Spleen (tissue), 11 donors: ENCODE results near the gene ATXN1. TPM values are rescaled to one million over a fixed set of nuclear protein-coding genes. Genes with fewer than 3 reads are reported as not detected.

Experiments
- DNase-seq: peaks from one replicate; pipeline ENCODE4 v3.0.0-alpha.2; 2020
- H3K27ac ChIP-seq, 8 donors: fragments of 200-600 bp; sonication (generic) in 7 of 8; 1 replicate in 4 of 8; 2 replicates in 4 of 8; pipeline versions ENCODE4 v1.5.0 to v1.8.0; 2016 to 2021; ENCODE audit warnings: inconsistent platforms in 4 of 8, mild to moderate bottlenecking in 4 of 8, moderate library complexity in 1 of 8
- H3K27me3 ChIP-seq, 7 donors: fragments of 200-600 bp; sonication (generic) in 6 of 7; replicated peaks in 1 of 7; 1 replicate in 4 of 7; 2 replicates in 3 of 7; pipeline versions ENCODE4 v1.5.0 to v1.8.0; 2016 to 2021; ENCODE audit warnings: inconsistent platforms in 3 of 7, mild to moderate bottlenecking in 1 of 7
- H3K36me3 ChIP-seq, 6 donors: fragments of 200-600 bp; sonication (generic) in 5 of 6; 1 replicate in 4 of 6; 2 replicates in 2 of 6; pipeline versions ENCODE4 v1.5.0 to v1.8.0; 2016 to 2021; ENCODE audit warnings: inconsistent platforms in 2 of 6
- H3K4me1 ChIP-seq, 6 donors: fragments of 200-600 bp; sonication (generic) in 5 of 6; 1 replicate in 3 of 6; 2 replicates in 3 of 6; pipeline versions ENCODE4 v1.5.0 to v1.8.0; 2016 to 2021; ENCODE audit warnings: inconsistent platforms in 3 of 6
- H3K4me3 ChIP-seq, 8 donors: fragments of 200-600 bp; sonication (generic) in 7 of 8; 1 replicate in 4 of 8; 2 replicates in 4 of 8; pipeline versions ENCODE4 v1.5.0 to v1.8.0; 2016 to 2021; ENCODE audit warnings: inconsistent platforms in 4 of 8, mild to moderate bottlenecking in 4 of 8, moderate library complexity in 2 of 8
- H3K9me3 ChIP-seq, 8 donors: fragments of 200-600 bp; sonication (generic) in 7 of 8; 1 replicate in 4 of 8; 2 replicates in 4 of 8; pipeline versions ENCODE4 v1.5.0 to v1.8.0; 2016 to 2021; ENCODE audit warnings: inconsistent platforms in 4 of 8
- CTCF ChIP-seq, 11 experiments: fragments of 200-600 bp in 7 of 11; fragments of 450-650 bp in 4 of 11; sonication (generic) in 4 of 11; IDR thresholded peaks in 8 of 11; conservative IDR thresholded peaks in 3 of 11; 1 replicate in 7 of 11; 2 replicates in 4 of 11; pipeline versions ENCODE4 v1.4.0 to v1.8.0; 2016 to 2021; ENCODE audit warnings: antibody characterized with exemption in 11 of 11, inconsistent platforms in 4 of 11, mild to moderate bottlenecking in 1 of 11
- POLR2A ChIP-seq, 3 donors: fragments of 450-650 bp; IDR thresholded peaks; one replicate each; pipeline ENCODE4 v1.5.1; 2017; ENCODE audit warnings: antibody characterized with exemption in 3 of 3, mild to moderate bottlenecking in 1 of 3
- POLR2AphosphoS5 ChIP-seq, 3 donors: sonication (generic); formaldehyde crosslinking; IDR thresholded peaks; one replicate each; pipeline ENCODE4 v1.5.1; 2017; ENCODE audit warnings: antibody characterized with exemption in 3 of 3
- WGBS, 5 donors: extraction: QIAGEN DNeasy Blood & Tissue Kit in 3 of 5; methylation state at CpG; one replicate each; pipeline versions ENCODE4 v1.1.5 to v1.1.7; 2013 to 2018; 5-methylcytosine and 5-hydroxymethylcytosine counted together
- intact Hi-C: fragments of 100-400 bp; cut with DNase I; formaldehyde crosslinking; loops from one replicate; pipeline ENCODE4 v1.15.0; 2023; ENCODE audit warnings: low total_unique reads
- polyA plus RNA-seq, 3 donors: library from polyadenylated mRNA; stranded (reverse); fragments of 200-250 nt; gene quantifications; one replicate each; pipeline ENCODE4 v1.2.1, GENCODE V29; 2013
- total RNA-seq, 7 donors: library from RNA; depleted of rRNA in 3 of 7; stranded (reverse); fragments of >200 nt in 3 of 7; fragmentation: NEBNext Ultra II Directional in 4 of 7; extraction: Animal tissue kit (Norgen Biotek cat#: 25700) in 4 of 7; gene quantifications; one replicate each; pipeline versions ENCODE4 v1.1.0 to v1.2.1, GENCODE V29; 2016 to 2021
- donor health status: healthy with polysubstance abuse.
- donor health status: DM: no; HTN: no; CAD: no; lungs with moderate emphysema.
- donor health status: DM: no; HTN: no; CAD: no.
- donor health status: Bipolar disorder and iron deficiency.
- donor health status: healthy.
- donor health status: DM: no; HTN: no; CAD: no.
- donor health status: DM: yes; HTN: yes; CAD: no.

Gene ATXN1
- total and polyA plus RNA-seq, 10 donors, result 3.5 to 123 (median 73.9) TPM

GRCh38 chr6:16521528-16521927, 239.7 kb downstream of the ATXN1 start:
- TF ChIP-seq POLR2AphosphoS5 (IDR thresholded peaks at IDR 0.05), result peak in 2 of 3 donors; percentile 40 to 61
- TF ChIP-seq POLR2A (IDR thresholded peaks at IDR 0.05), result no peak
- Histone ChIP-seq H3K4me3 (no peak overlapping the region), H3K4me1 (peaks cover 0 to 28% (median 12%) of the 10 kb centered on the region in 6 donors), H3K27ac (no peak overlapping the region), H3K27me3 (no peaks in the 10 kb centered on the region), H3K36me3 (peaks cover 0 to 50% (median 10%) of the 10 kb centered on the region in 6 donors), H3K9me3 (no peaks in the 10 kb centered on the region)
- 76 to 91% (median 87%) methylated on average over 7 of the region's 7 CpGs for WGBS, 5 donors
- intact Hi-C loops, result no loop called here
- no peak for DNase-seq

- intact Hi-C loops, result no loop called here
- TF ChIP-seq CTCF (IDR thresholded peaks at IDR 0.05 in 8 of 11, conservative IDR thresholded peaks at IDR 0.05 in 3 of 11) (no peak), POLR2AphosphoS5 (IDR thresholded peaks at IDR 0.05) (no peak), POLR2A (IDR thresholded peaks at IDR 0.05) (no peak)
- 82 to 90% (median 86%) methylated on average over 9 of the region's 9 CpGs for whole genome bisulfite sequencing, 5 donors
These were observed 241.7 kb downstream of the ATXN1 start for GRCh38 chr6:16519265-16520242.

GRCh38 chr6:16518265-16518664, 243.0 kb downstream of the ATXN1 start:
- no peak for DNase-seq
- no peaks in the 10 kb centered on the region for H3K27me3 ChIP-seq
- H3K9me3 ChIP-seq, result no peaks in the 10 kb centered on the region
- H3K4me1 ChIP-seq, result peaks cover 7 to 49% (median 26%) of the 10 kb centered on the region in 6 donors
- intact Hi-C loops, result no loop called here
- 75 to 80% (median 78%) methylated on average over 5 of the region's 5 CpGs for whole genome bisulfite sequencing, 5 donors
- H3K27ac ChIP-seq, result no peak overlapping the region
- peaks cover 0 to 59% (median 10%) of the 10 kb centered on the region in 6 donors for H3K36me3 ChIP-seq
- H3K4me3 ChIP-seq, result no peak overlapping the region
- TF ChIP-seq POLR2AphosphoS5 (IDR thresholded peaks at IDR 0.05) (no peak), POLR2A (IDR thresholded peaks at IDR 0.05) (no peak), CTCF (IDR thresholded peaks at IDR 0.05 in 8 of 11, conservative IDR thresholded peaks at IDR 0.05 in 3 of 11) (no peak)

More at GRCh38 chr6:16519265-16520242, 241.7 kb downstream of the ATXN1 start:
- peaks cover 0 to 36% (median 14%) of the 10 kb centered on the region in 6 donors for H3K4me1 ChIP-seq
- H3K9me3 ChIP-seq, result no peaks in the 10 kb centered on the region
- peak overlapping the region in 1 of 8 donors; percentile 2 for H3K27ac ChIP-seq
- DNase-seq, result no peak
- H3K4me3 ChIP-seq, result no peak overlapping the region
- H3K36me3 ChIP-seq, result peaks cover 0 to 67% (median 10%) of the 10 kb centered on the region in 6 donors
- no peaks in the 10 kb centered on the region for H3K27me3 ChIP-seq

GRCh38 chr6:16514249-16514648, 247.0 kb downstream of the ATXN1 start:
- peak in 9 of 11 experiments; percentile 27 to 63 (median 48) for TF ChIP-seq CTCF (IDR thresholded peaks at IDR 0.05 in 8 of 11, conservative IDR thresholded peaks at IDR 0.05 in 3 of 11)
- no peak for TF ChIP-seq POLR2A (IDR thresholded peaks at IDR 0.05)
- TF ChIP-seq POLR2AphosphoS5 (IDR thresholded peaks at IDR 0.05), result no peak
- intact Hi-C loops, result loop anchor here (5.0 kb wide), 1 partner anchor 248 kb away; the partner anchor contains the start of gene ATXN1
- WGBS, 5 donors, result 35 to 43% (median 37%) methylated on average over 8 of the region's 8 CpGs
- peak overlapping the region in 4 of 8 donors; percentile 6 to 45 (median 27) for H3K27ac ChIP-seq
- H3K9me3 ChIP-seq, result no peaks in the 10 kb centered on the region
- H3K4me3 ChIP-seq, result no peak overlapping the region
- DNase-seq, result no peak
- peaks cover 24 to 71% (median 50%) of the 10 kb centered on the region in 6 donors for H3K4me1 ChIP-seq
- peaks cover 0 to 19% (median 0%) of the 10 kb centered on the region in 6 donors for H3K36me3 ChIP-seq
- H3K27me3 ChIP-seq, result no peaks in the 10 kb centered on the region
